ENCODE measurements around the gene RUSC2.
"Not testable (repeated sequence)": the region's sequence is repeated elsewhere in the genome, so short reads cannot be mapped to it uniquely, and the experiment has no call there.

Gene RUSC2

GRCh38 chr9:35495984-35496383 lies 6.1 kb downstream of the RUSC2 start:
- DNase-seq (ENCODE audit: low read depth): no peak

DNA sequence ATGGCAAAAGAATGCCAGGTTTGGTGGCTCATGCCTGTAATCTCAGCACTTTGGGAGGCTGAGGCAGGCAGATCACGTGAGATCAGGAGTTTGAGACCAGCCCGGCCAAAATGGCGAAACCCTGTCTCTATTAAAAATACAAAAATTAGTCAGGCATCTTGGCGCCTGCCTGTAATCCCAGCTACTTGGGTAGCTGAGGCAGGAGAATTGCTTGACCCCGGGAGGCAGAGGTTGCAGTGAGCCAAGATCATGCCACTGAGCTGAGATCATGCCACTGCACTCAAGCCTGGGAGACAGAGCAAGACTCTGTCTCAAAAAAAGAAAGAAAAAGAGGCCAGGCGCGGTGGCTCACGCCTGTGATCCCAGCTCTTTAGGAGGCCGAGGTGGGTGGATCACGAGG lies 8.3 kb downstream of the RUSC2 start:
- not testable (repeated sequence) for DNase-seq (ENCODE audit: low read depth)

DNA sequence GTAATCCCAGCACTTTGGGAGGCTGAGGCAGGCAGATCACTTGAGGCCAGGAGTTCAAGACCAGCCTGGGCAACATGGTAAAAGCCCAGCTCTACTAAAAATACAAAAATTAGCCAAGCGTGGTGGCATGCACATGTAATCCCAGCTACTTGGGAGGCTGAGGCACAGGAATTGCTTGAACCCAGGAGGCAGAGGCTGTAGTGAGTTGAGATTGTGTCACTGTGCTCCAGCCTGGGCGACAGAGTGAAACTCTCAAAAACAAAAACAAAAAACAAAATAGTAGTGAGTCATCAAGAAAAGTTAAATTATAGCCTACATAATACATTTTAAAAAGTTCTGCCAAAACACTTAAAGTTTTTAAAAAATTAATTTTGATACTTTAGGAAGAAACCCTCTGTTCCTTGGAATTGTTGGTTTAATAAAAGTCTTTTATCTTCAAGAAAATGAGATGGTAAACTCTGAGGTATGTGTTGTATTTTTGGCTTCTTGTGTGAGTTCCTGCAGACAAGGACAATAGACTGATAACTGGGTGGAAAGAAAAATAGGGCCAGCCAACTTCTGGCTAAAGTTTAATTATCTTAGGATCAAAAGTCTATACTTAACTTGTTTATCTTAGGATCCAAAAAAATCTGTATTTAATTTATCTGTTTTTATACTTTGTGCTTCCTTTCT lies 9.3 kb downstream of the RUSC2 start:
- no peak for DNase-seq (ENCODE audit: low read depth)

- no peak for DNase-seq (ENCODE audit: low read depth)
Measured at GRCh38 chr9:35499701-35500030, 9.8 kb downstream of the RUSC2 start.

GRCh38 chr9:35500130-35500748 lies 10.3 kb downstream of the RUSC2 start:
- DNase-seq (ENCODE audit: low read depth): no peak

- no peak for DNase-seq (ENCODE audit: low read depth)
Measured at GRCh38 chr9:35501946-35502345, 12.0 kb downstream of the RUSC2 start.

DNA sequence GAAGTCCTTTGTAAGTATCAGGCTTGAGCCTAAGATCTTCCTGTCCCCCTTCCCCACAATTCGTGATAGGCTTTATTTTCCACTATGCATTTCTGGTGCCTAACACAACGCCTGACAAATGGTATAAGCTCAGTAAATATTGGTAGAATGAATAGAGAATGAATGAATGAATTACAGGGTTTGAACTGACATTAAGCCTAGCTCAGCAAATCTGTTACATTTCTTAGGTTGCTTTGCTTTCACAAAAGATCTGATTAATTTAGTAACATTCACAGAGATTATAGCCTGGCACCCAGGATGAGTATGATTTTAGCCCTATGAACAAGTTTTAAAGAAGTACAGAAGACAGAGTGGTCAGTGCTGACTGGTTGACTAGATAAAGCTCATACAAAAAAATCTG lies 16.4 kb downstream of the RUSC2 start:
- DNase-seq (ENCODE audit: low read depth): no peak

- DNase-seq (ENCODE audit: low read depth): no peak
Measured at GRCh38 chr9:35508069-35508468, 18.2 kb downstream of the RUSC2 start.

- DNase-seq (ENCODE audit: low read depth): no peak
Measured at GRCh38 chr9:35510383-35510753, 20.5 kb downstream of the RUSC2 start.

GRCh38 chr9:35510754-35511428 lies 21.0 kb downstream of the RUSC2 start:
- DNase-seq (ENCODE audit: low read depth): no peak

GRCh38 chr9:35511453-35511852 lies 21.5 kb downstream of the RUSC2 start:
- DNase-seq (ENCODE audit: low read depth): no peak

- no peak for DNase-seq (ENCODE audit: low read depth)
Measured at GRCh38 chr9:35515766-35516165, 25.9 kb downstream of the RUSC2 start.

GRCh38 chr9:35516479-35516878 lies 26.6 kb downstream of the RUSC2 start:
- no peak for DNase-seq (ENCODE audit: low read depth)

DNA sequence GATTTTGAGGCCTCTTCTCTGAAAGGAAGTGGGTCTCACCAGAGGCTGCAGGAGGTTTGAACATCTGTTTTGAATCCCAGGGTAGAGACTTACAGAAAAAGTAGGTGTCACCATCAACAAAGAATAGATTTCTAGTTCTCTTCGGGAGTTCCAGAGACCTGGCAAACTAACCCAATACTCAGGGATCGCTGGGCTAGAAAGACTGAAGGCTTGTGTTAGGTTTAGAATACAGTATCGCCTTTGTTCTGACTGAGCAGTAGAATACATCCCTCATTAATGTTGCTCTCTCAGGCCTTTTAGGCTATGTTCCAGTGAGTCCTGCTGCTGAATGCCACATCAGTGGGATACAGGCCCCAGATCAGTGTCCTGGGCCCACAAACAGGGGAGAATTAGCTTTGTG lies 27.2 kb downstream of the RUSC2 start:
- DNase-seq (ENCODE audit: low read depth): no peak

- no peak for DNase-seq (ENCODE audit: low read depth)
Measured at GRCh38 chr9:35517552-35518224, 27.8 kb downstream of the RUSC2 start.

DNA sequence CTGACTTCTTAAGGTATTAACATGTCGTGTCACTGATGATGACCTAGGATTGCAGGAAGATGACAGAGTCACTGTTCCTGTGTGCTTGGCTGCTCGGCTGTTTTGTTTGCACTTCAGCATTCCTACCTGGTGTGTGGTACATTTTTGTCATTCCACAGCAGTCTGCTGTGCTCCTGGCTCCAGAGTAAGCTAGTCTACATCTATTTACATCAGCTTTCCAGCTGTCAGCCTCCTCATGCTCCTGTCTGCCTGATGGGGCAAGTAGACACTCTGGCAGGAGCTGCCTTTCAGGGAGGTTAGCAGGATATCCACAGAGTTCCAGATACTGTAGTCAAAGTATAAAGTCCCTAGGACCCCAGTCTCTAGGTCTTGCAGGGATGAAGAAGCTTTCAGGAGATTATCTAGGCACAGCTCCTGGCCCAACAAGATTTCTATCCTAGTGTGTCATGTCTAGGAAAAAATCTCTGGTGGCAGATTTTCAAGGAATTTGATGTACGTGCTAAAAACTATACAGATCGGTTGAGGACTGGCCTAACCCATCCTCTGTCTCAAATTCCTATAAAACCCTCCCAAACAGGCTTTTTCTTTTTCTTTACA lies 28.4 kb downstream of the RUSC2 start:
- no peak for DNase-seq (ENCODE audit: low read depth)

GRCh38 chr9:35518981-35519679 lies 29.2 kb downstream of the RUSC2 start:
- DNase-seq (ENCODE audit: low read depth): no peak

- DNase-seq (ENCODE audit: low read depth): no peak
Measured at GRCh38 chr9:35519692-35520363, 29.9 kb downstream of the RUSC2 start.

GRCh38 chr9:35520364-35520710 lies 30.4 kb downstream of the RUSC2 start:
- no peak for DNase-seq (ENCODE audit: low read depth)

GRCh38 chr9:35521708-35522107 lies 31.8 kb downstream of the RUSC2 start:
- no peak for DNase-seq (ENCODE audit: low read depth)

DNA sequence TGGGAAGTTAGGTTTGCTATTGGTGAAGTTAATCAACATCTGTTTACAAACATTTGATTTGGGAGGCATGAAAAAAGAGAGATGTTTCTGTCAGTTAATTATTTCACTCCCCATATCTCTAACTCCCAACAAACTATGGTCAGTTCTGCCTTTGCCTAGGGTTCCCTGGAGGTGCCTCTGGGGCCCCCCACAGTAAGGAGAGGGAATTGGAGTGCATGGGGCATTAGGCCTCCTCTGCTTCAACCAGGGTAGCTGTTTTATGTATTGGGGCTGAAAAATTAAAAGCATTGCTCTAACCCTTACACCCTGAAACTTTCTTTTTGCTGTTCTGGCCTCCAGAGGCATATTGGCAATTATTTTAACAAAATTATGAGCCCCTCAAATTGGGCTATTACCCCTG lies 32.3 kb downstream of the RUSC2 start:
- DNase-seq (ENCODE audit: low read depth): no peak

GRCh38 chr9:35522700-35523099 lies 32.8 kb downstream of the RUSC2 start:
- no peak for DNase-seq (ENCODE audit: low read depth)
